OCI-LY7 (cell line): ENCODE measurements around the gene DMKN. TPM values are rescaled to one million over a fixed set of nuclear protein-coding genes. Genes with fewer than 3 reads are reported as not detected.
"Not testable (repeated sequence)": the region's sequence is repeated elsewhere in the genome, so short reads cannot be mapped to it uniquely, and the experiment has no call there.

Experiments used
- BruUV-seq: library from RNA; stranded (reverse); fragments of 400-500 nt; replicated peaks from 2 replicates; lab custom pipeline; 2021; lab: Mats Ljungman, UMichigan
- CTCF ChIA-PET: fragments of 300-600 bp; sonication (Branson Sonifier 250); formaldehyde crosslinking; loops from one replicate; lab custom pipeline; 2022; ENCODE audit warnings: antibody characterized with exemption; ENCODE audit not compliant: unreplicated experiment; lab: Charles Lee
- POLR2A ChIA-PET: fragments of 300-600 bp; sonication (Branson Sonifier 250); formaldehyde crosslinking; loops from one replicate; lab custom pipeline; 2022; ENCODE audit warnings: antibody characterized with exemption; lab: Charles Lee
- DNase-seq: peaks from one replicate; pipeline ENCODE4 v3.0.0-alpha.2; 2015; ENCODE audit warnings: low spot score
- H2AFZ ChIP-seq: fragments of 200-600 bp; sonication (generic), shearing (Covaris generic); 2 replicates; pipeline ENCODE4 v1.6.1; 2014; ENCODE audit warnings: mild to moderate bottlenecking, antibody characterized with exemption, low read length, moderate library complexity
- H3K27ac ChIP-seq: fragments of 200-600 bp; sonication (generic); 2 replicates; pipeline ENCODE4 v1.5.1; 2014; ENCODE audit warnings: mixed run types, low read depth, mild to moderate bottlenecking, moderate library complexity, low read length, inconsistent platforms; ENCODE audit not compliant: poor library complexity, severe bottlenecking
- H3K36me3 ChIP-seq: fragments of 200-600 bp; sonication (generic); 2 replicates; pipeline ENCODE4 v1.6.1; 2014; ENCODE audit warnings: mild to moderate bottlenecking, antibody characterized with exemption, low read length, moderate library complexity, mixed read lengths; ENCODE audit not compliant: insufficient read depth
- H3K4me1 ChIP-seq: fragments of 200-600 bp; sonication (generic); 2 replicates; pipeline ENCODE4 v1.5.1; 2014; ENCODE audit warnings: mild to moderate bottlenecking, low read length; ENCODE audit not compliant: insufficient read depth, poor library complexity, severe bottlenecking
- H3K4me2 ChIP-seq: fragments of 200-600 bp; sonication (generic); 2 replicates; pipeline ENCODE4 v1.6.1; 2014; ENCODE audit warnings: mild to moderate bottlenecking, low read length
- H3K4me3 ChIP-seq: fragments of 200-600 bp; sonication (generic); 2 replicates; pipeline ENCODE4 v1.5.1; 2014; ENCODE audit warnings: mild to moderate bottlenecking, low read depth, low read length; ENCODE audit not compliant: poor library complexity, severe bottlenecking
- H3K79me2 ChIP-seq: fragments of 200-600 bp; sonication (generic); 2 replicates; pipeline ENCODE4 v1.6.1; 2016; ENCODE audit warnings: low read depth, mild to moderate bottlenecking, low read length, moderate library complexity, mixed read lengths; ENCODE audit not compliant: insufficient read depth
- H3K9me2 ChIP-seq: fragments of 200-600 bp; sonication (generic); 2 replicates; pipeline ENCODE4 v1.6.1; 2016; ENCODE audit warnings: mild to moderate bottlenecking, low read length, mixed read lengths; ENCODE audit not compliant: insufficient read depth
- H3K9me3 ChIP-seq: fragments of 200-600 bp; sonication (generic); 2 replicates; pipeline ENCODE4 v1.6.1; 2014; ENCODE audit warnings: mild to moderate bottlenecking, mixed run types, low read length, mixed read lengths
- H4K20me1 ChIP-seq: fragments of 200-600 bp; sonication (generic); 2 replicates; pipeline ENCODE4 v1.6.1; 2014; ENCODE audit warnings: mild to moderate bottlenecking, antibody characterized with exemption, low read length, moderate library complexity, mixed read lengths; ENCODE audit not compliant: insufficient read depth
- EZH2phosphoT487 ChIP-seq: fragments of 200-600 bp; sonication (generic); IDR thresholded peaks from 2 replicates; pipeline ENCODE4 v1.6.1; 2018; ENCODE audit warnings: low read depth, borderline replicate concordance, mild to moderate bottlenecking, mixed run types, antibody characterized with exemption, low read length, moderate library complexity, mixed read lengths
- intact Hi-C: fragments of 100-400 bp; cut with micrococcal nuclease; formaldehyde crosslinking; loops from one replicate; pipeline ENCODE4 v1.10.0; 2022; ENCODE audit not compliant: unreplicated experiment
- total RNA-seq, 2 experiments: library from RNA; depleted of rRNA in 1 of 2; stranded (reverse); fragments of >200 nt in 1 of 2; shearing (Covaris generic) in 1 of 2; gene quantifications; 2 replicates each; pipeline ENCODE4 v1.2.3, GENCODE V29; 2014 to 2022
- TF ChIP-seq, protein P1 (sequence below): fragments of 200-600 bp; sonication (generic); conservative IDR thresholded peaks from 2 replicates; pipeline ENCODE4 v1.5.1; 2014; ENCODE audit warnings: mild to moderate bottlenecking, antibody characterized with exemption, low read length, moderate library complexity, mixed read lengths

DMKN gene
- total RNA-seq, 2 experiments from 2014 or later = not detected

GRCh38 chr19:35474104-35474503 lies 39.3 kb downstream of the DMKN start:
- TF ChIP-seq, protein P1, sequence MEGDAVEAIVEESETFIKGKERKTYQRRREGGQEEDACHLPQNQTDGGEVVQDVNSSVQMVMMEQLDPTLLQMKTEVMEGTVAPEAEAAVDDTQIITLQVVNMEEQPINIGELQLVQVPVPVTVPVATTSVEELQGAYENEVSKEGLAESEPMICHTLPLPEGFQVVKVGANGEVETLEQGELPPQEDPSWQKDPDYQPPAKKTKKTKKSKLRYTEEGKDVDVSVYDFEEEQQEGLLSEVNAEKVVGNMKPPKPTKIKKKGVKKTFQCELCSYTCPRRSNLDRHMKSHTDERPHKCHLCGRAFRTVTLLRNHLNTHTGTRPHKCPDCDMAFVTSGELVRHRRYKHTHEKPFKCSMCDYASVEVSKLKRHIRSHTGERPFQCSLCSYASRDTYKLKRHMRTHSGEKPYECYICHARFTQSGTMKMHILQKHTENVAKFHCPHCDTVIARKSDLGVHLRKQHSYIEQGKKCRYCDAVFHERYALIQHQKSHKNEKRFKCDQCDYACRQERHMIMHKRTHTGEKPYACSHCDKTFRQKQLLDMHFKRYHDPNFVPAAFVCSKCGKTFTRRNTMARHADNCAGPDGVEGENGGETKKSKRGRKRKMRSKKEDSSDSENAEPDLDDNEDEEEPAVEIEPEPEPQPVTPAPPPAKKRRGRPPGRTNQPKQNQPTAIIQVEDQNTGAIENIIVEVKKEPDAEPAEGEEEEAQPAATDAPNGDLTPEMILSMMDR = no peak
- TF ChIP-seq EZH2phosphoT487 = no peak
- ChIA-PET CTCF (no interaction called here), POLR2A (no interaction called here)
- BruUV-seq = no TSS peak
- Histone ChIP-seq H3K27ac (no peak overlapping the region), H3K9me3 (no peaks in the 10 kb centered on the region), H3K4me3 (no peak overlapping the region), H3K4me2 (no peak overlapping the region), H4K20me1 (no peaks in the 10 kb centered on the region), H3K79me2 (no peaks in the 10 kb centered on the region), H3K36me3 (no peaks in the 10 kb centered on the region), H3K9me2 (no peaks in the 10 kb centered on the region), H2AFZ (no peak overlapping the region), H3K4me1 (no peaks in the 10 kb centered on the region)
- DNase-seq = no peak
- intact Hi-C loops = no loop called here

DNA sequence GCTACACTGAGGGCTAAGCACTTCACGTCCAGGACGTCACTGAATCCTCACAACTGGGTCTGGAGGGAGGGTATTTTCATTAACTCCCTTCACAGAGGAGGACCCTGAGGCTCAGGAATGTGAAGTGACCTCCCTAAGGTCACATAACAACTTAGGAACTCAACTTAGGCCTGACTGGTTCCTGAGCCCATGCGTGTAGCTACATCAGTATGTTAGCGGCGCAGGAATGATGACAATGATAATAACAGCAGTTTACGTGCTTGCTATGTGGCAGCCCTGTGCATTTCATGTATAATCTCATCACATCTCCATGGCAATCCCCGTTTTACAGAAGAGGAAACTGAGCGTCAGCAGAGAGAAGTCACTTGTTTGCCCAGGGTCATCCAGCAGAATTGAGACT lies 41.5 kb downstream of the DMKN start:
- Histone ChIP-seq H4K20me1 (no peaks in the 10 kb centered on the region), H3K79me2 (no peaks in the 10 kb centered on the region), H2AFZ (no peak overlapping the region), H3K9me3 (no peaks in the 10 kb centered on the region), H3K4me2 (no peak overlapping the region), H3K4me3 (no peak overlapping the region), H3K27ac (no peak overlapping the region), H3K36me3 (no peaks in the 10 kb centered on the region), H3K4me1 (no peaks in the 10 kb centered on the region), H3K9me2 (no peaks in the 10 kb centered on the region)
- BruUV-seq = no TSS peak
- intact Hi-C loops = no loop called here
- POLR2A ChIA-PET = no interaction called here
- DNase-seq = no peak
- TF ChIP-seq, protein P1 = no peak
- TF ChIP-seq EZH2phosphoT487 = no peak
- CTCF ChIA-PET = interaction anchor here (0.5 kb wide), 1 partner anchor 17 kb away, joined by 3 read pairs; no protein-coding TSS in a partner anchor

GRCh38 chr19:35471075-35471474 lies 42.4 kb downstream of the DMKN start:
- H3K4me2 ChIP-seq, DNase-seq, POLR2A ChIA-PET, H2AFZ ChIP-seq, BruUV-seq, H3K9me2 ChIP-seq, H3K36me3 ChIP-seq, H3K79me2 ChIP-seq, H3K4me3 ChIP-seq, intact Hi-C loops, H3K9me3 ChIP-seq, H3K4me1 ChIP-seq, H4K20me1 ChIP-seq, H3K27ac ChIP-seq: not testable (repeated sequence)
- CTCF ChIA-PET = interaction anchor here (0.5 kb wide), 1 partner anchor 16 kb away, joined by 3 read pairs; no protein-coding TSS in a partner anchor
